Ishikawa (cell line): ENCODE measurements around the gene ANKDD1A.

Source experiments
- CEBPB ChIP-seq: IDR thresholded peaks from 2 replicates; pipeline ENCODE4 v1.6.1; 2012
- REST ChIP-seq: IDR thresholded peaks from 2 replicates; pipeline ENCODE4 v1.6.1; 2012; ENCODE audit warnings: low read depth, mild to moderate bottlenecking
- TAF1 ChIP-seq: IDR thresholded peaks from 2 replicates; pipeline ENCODE4 v1.6.1; 2012; ENCODE audit warnings: low read depth, mild to moderate bottlenecking
- TCF12 ChIP-seq: IDR thresholded peaks from 2 replicates; pipeline ENCODE4 v1.6.1; 2012; ENCODE audit warnings: low read depth
- YY1 ChIP-seq: IDR thresholded peaks from 2 replicates; pipeline ENCODE4 v1.6.1; 2012; ENCODE audit warnings: low read depth

- no peak for TF ChIP-seq TCF12
- TF ChIP-seq TAF1 = no peak
- TF ChIP-seq YY1 = no peak
- TF ChIP-seq REST = no peak
- TF ChIP-seq CEBPB = no peak
These were observed 48.5 kb downstream of the ANKDD1A start for GRCh38 chr15:64960153-64960552.
